H9 (cell line): ENCODE data around the gene TKFC. TPM values are rescaled to one million over a fixed set of nuclear protein-coding genes. Genes with fewer than 3 reads are reported as not detected.

Source experiments
- DNase-seq: peaks from one replicate; pipeline ENCODE4 v3.0.0-alpha.2; 2017
- H2AFZ ChIP-seq: one replicate; pipeline ENCODE4 v1.6.1; 2013; ENCODE audit warnings: mild to moderate bottlenecking, low read length, control low read depth, moderate library complexity
- H2AK5ac ChIP-seq: 2 replicates; pipeline ENCODE4 v1.6.1; 2013; ENCODE audit warnings: low read length, control low read depth, mixed read lengths; ENCODE audit not compliant: insufficient read length
- H2BK120ac ChIP-seq: one replicate; pipeline ENCODE4 v1.6.1; 2013; ENCODE audit warnings: low read depth, mild to moderate bottlenecking, low read length, control low read depth, inconsistent platforms; ENCODE audit not compliant: poor library complexity, severe bottlenecking
- H2BK12ac ChIP-seq: 2 replicates; pipeline ENCODE4 v1.6.1; 2013; ENCODE audit warnings: low read length, control low read depth, mixed read lengths, low read depth; ENCODE audit not compliant: insufficient read length
- H2BK15ac ChIP-seq: 2 replicates; pipeline ENCODE4 v1.6.1; 2013; ENCODE audit warnings: low read depth, low read length, control low read depth
- H2BK20ac ChIP-seq: one replicate; pipeline ENCODE4 v1.6.1; 2013; ENCODE audit warnings: low read depth, mild to moderate bottlenecking, low read length, control low read depth, inconsistent platforms; ENCODE audit not compliant: poor library complexity, severe bottlenecking
- H2BK5ac ChIP-seq: 2 replicates; pipeline ENCODE4 v1.6.1; 2013; ENCODE audit warnings: low read length, control low read depth, mixed read lengths; ENCODE audit not compliant: insufficient read length
- H3K14ac ChIP-seq: 2 replicates; pipeline ENCODE4 v1.6.1; 2013; ENCODE audit warnings: low read length, control low read depth; ENCODE audit not compliant: insufficient read depth
- H3K18ac ChIP-seq: 2 replicates; pipeline ENCODE4 v1.6.1; 2013; ENCODE audit warnings: low read depth, mild to moderate bottlenecking, mixed read lengths, low read length, control low read depth; ENCODE audit not compliant: insufficient read length
- H3K23ac ChIP-seq: 2 replicates; pipeline ENCODE4 v1.6.1; 2013; ENCODE audit warnings: low read length, control low read depth, mixed read lengths, low read depth; ENCODE audit not compliant: insufficient read length
- H3K23me2 ChIP-seq: 2 replicates; pipeline ENCODE4 v1.6.1; 2013; ENCODE audit warnings: low read depth, mild to moderate bottlenecking, mixed read lengths, low read length, control low read depth; ENCODE audit not compliant: insufficient read length, poor library complexity, severe bottlenecking
- H3K27ac ChIP-seq: 2 replicates; pipeline ENCODE4 v1.5.1; 2013; ENCODE audit warnings: low read length, control low read depth, mixed read lengths, low read depth; ENCODE audit not compliant: insufficient read length
- H3K27me3 ChIP-seq: 2 replicates; pipeline ENCODE4 v1.6.1; 2013; ENCODE audit warnings: low read length, control low read depth, inconsistent platforms; ENCODE audit not compliant: insufficient read depth
- H3K4ac ChIP-seq: 2 replicates; pipeline ENCODE4 v1.6.1; 2013; ENCODE audit warnings: low read depth, mild to moderate bottlenecking, control low read depth, inconsistent platforms, low read length, moderate library complexity
- H3K4me1 ChIP-seq: 2 replicates; pipeline ENCODE4 v1.6.1; 2013; ENCODE audit warnings: low read length, control low read depth, inconsistent platforms; ENCODE audit not compliant: insufficient read depth
- H3K4me2 ChIP-seq: 2 replicates; pipeline ENCODE4 v1.6.1; 2013; ENCODE audit warnings: low read length, control low read depth, mixed read lengths; ENCODE audit not compliant: insufficient read length, insufficient read depth
- H3K56ac ChIP-seq: 2 replicates; pipeline ENCODE4 v1.6.1; 2013; ENCODE audit warnings: low read depth, mild to moderate bottlenecking, mixed read lengths, low read length, control low read depth; ENCODE audit not compliant: insufficient read length
- H3K79me1 ChIP-seq: 2 replicates; pipeline ENCODE4 v1.6.1; 2013; ENCODE audit warnings: low read depth, mild to moderate bottlenecking, moderate library complexity, low read length, control low read depth, inconsistent platforms; ENCODE audit not compliant: insufficient read depth, poor library complexity, severe bottlenecking
- H3K79me2 ChIP-seq: 2 replicates; pipeline ENCODE4 v1.6.1; 2013; ENCODE audit warnings: low read length, control low read depth, inconsistent platforms; ENCODE audit not compliant: insufficient read depth
- H3K9ac ChIP-seq: 2 replicates; pipeline ENCODE4 v1.6.1; 2013; ENCODE audit warnings: low read length, control low read depth, mixed read lengths; ENCODE audit not compliant: insufficient read length; ENCODE audit errors: extremely low read depth
- H3K9me3 ChIP-seq: one replicate; pipeline ENCODE4 v1.6.1; 2013; ENCODE audit warnings: low read depth, low read length, inconsistent platforms; ENCODE audit not compliant: control insufficient read depth
- H3T11ph ChIP-seq: one replicate; pipeline ENCODE4 v1.6.1; 2013; ENCODE audit warnings: mild to moderate bottlenecking, low read length, control low read depth, inconsistent platforms
- H4K20me1 ChIP-seq: one replicate; pipeline ENCODE4 v1.6.1; 2013; ENCODE audit not compliant: control insufficient read depth, insufficient read length, insufficient read depth
- H4K5ac ChIP-seq: 2 replicates; pipeline ENCODE4 v1.6.1; 2013; ENCODE audit warnings: low read depth, mild to moderate bottlenecking, mixed read lengths, low read length, control low read depth; ENCODE audit not compliant: insufficient read length
- H4K8ac ChIP-seq: replicated peaks from 2 replicates; pipeline ENCODE4 v1.6.1; 2013; ENCODE audit warnings: low read length, control low read depth, mixed read lengths, low read depth; ENCODE audit not compliant: insufficient read length
- H4K91ac ChIP-seq: 2 replicates; pipeline ENCODE4 v1.6.1; 2013; ENCODE audit warnings: low read depth, mild to moderate bottlenecking, moderate library complexity, mixed read lengths, low read length, control low read depth; ENCODE audit not compliant: insufficient read length
- H3K27ac Mint-ChIP-seq, 3 experiments: 2 replicates in 2 of 3; 3 replicates in 1 of 3; pipeline ENCODE4 v1.8.0; 2020 to 2021; ENCODE audit warnings: mixed read lengths in 3 of 3, mild to moderate bottlenecking in 1 of 3, moderate library complexity in 1 of 3
- H3K27me3 Mint-ChIP-seq: 2 replicates; pipeline ENCODE4 v1.8.0; 2021; ENCODE audit warnings: low read depth, mild to moderate bottlenecking, moderate library complexity, mixed read lengths
- H3K36me3 Mint-ChIP-seq, 3 experiments: 2 replicates in 2 of 3; 3 replicates in 1 of 3; pipeline ENCODE4 v1.8.0; 2020 to 2021; ENCODE audit warnings: low read depth in 3 of 3, mixed read lengths in 3 of 3; ENCODE audit not compliant: insufficient read depth in 1 of 3
- H3K4me1 Mint-ChIP-seq, 2 experiments: 2 replicates each; pipeline ENCODE4 v1.8.0; 2020; ENCODE audit warnings: mixed read lengths in 2 of 2
- H3K4me3 Mint-ChIP-seq, 2 experiments: 2 replicates in 1 of 2; 3 replicates in 1 of 2; pipeline ENCODE4 v1.8.0; 2020 to 2021; ENCODE audit warnings: mild to moderate bottlenecking in 2 of 2, mixed read lengths in 2 of 2, moderate library complexity in 1 of 2
- H3K9me3 Mint-ChIP-seq, 2 experiments: 2 replicates in 1 of 2; 3 replicates in 1 of 2; pipeline ENCODE4 v1.8.0; 2020; ENCODE audit warnings: mild to moderate bottlenecking in 2 of 2, mixed read lengths in 2 of 2, moderate library complexity in 1 of 2
- WGBS: extraction: QIAGEN DNeasy Blood & Tissue Kit; methylation state at CpG from one replicate; pipeline ENCODE4 v1.1.7; 2013; ENCODE audit warnings: missing lambda C conversion rate, low lambda C conversion rate, mixed read lengths; ENCODE audit not compliant: insufficient read length; ENCODE audit errors: extremely low coverage; 5-methylcytosine and 5-hydroxymethylcytosine counted together
- total RNA-seq: library from RNA; stranded (reverse); gene quantifications from 2 replicates; pipeline ENCODE4 v1.2.1, GENCODE V29; 2021
- TF ChIP-seq, protein P1 (sequence below): fragments of 200-600 bp; sonication (generic); conservative IDR thresholded peaks from 3 replicates; pipeline ENCODE4 v1.8.0; 2021; ENCODE audit warnings: antibody characterized with exemption, mild to moderate bottlenecking

Gene TKFC
- total RNA-seq, 1 experiment from 2014 or later = 59.0 TPM

DNA sequence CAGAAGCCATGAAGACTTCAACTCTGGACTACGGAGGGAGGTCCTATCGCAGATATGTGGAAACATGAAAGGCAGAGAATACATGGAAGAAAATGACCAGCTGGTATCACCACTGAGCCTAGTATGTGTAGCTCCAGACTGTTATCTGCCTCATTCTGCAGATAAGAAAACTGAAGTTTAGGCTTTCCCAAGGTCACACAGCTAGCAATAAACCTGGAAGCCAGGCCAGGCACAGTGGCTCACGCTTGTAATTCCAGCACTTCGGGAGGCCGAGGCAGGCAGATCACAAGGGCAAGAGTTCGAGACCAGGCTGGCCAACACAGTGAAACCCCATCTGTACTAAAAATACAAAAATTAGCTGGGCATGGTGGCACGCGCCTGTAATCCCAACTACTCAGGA is 22.3 kb upstream of the TKFC start:
- no peak overlapping the region for H3K4me3 Mint-ChIP-seq

More for the DNA sequence above, 22.3 kb upstream of the TKFC start:
- Mint-ChIP-seq H3K4me1 (no peaks in the 10 kb centered on the region), H3K36me3 (peaks cover 30 to 37% (median 34%) of the 10 kb centered on the region in 3 experiments; a peak in 6 of 7 replicates), H3K27ac (no peak overlapping the region), H3K27me3 (no peaks in the 10 kb centered on the region), H3K9me3 (no peaks in the 10 kb centered on the region)
- H3K4me2 ChIP-seq = no peak overlapping the region
- no peak overlapping the region for H3K9ac ChIP-seq
- no peak overlapping the region for H3T11ph ChIP-seq
- no peak overlapping the region for H4K91ac ChIP-seq
- no peak overlapping the region for H2BK20ac ChIP-seq
- no peaks in the 10 kb centered on the region for H3K79me1 ChIP-seq
- no peaks in the 10 kb centered on the region for H3K23me2 ChIP-seq
- H3K27ac ChIP-seq = no peak overlapping the region
- no peaks in the 10 kb centered on the region for H3K79me2 ChIP-seq
- no CpG with 5 or more reads among the region's 8 CpGs for WGBS
- H2BK5ac ChIP-seq = no peak overlapping the region
- no peak overlapping the region for H3K4ac ChIP-seq
- no peak overlapping the region for H3K56ac ChIP-seq
- H2BK120ac ChIP-seq = no peak overlapping the region
- H2AK5ac ChIP-seq = no peak overlapping the region
- H3K27me3 ChIP-seq = no peaks in the 10 kb centered on the region
- H4K20me1 ChIP-seq = no peaks in the 10 kb centered on the region
- no peak overlapping the region for H2BK15ac ChIP-seq
- no peaks in the 10 kb centered on the region for H3K4me1 ChIP-seq
- DNase-seq = no peak
- no peak overlapping the region for H3K14ac ChIP-seq
- H3K9me3 ChIP-seq = no peaks in the 10 kb centered on the region
- TF ChIP-seq, protein P1, sequence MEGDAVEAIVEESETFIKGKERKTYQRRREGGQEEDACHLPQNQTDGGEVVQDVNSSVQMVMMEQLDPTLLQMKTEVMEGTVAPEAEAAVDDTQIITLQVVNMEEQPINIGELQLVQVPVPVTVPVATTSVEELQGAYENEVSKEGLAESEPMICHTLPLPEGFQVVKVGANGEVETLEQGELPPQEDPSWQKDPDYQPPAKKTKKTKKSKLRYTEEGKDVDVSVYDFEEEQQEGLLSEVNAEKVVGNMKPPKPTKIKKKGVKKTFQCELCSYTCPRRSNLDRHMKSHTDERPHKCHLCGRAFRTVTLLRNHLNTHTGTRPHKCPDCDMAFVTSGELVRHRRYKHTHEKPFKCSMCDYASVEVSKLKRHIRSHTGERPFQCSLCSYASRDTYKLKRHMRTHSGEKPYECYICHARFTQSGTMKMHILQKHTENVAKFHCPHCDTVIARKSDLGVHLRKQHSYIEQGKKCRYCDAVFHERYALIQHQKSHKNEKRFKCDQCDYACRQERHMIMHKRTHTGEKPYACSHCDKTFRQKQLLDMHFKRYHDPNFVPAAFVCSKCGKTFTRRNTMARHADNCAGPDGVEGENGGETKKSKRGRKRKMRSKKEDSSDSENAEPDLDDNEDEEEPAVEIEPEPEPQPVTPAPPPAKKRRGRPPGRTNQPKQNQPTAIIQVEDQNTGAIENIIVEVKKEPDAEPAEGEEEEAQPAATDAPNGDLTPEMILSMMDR = no peak
- H2AFZ ChIP-seq = no peak overlapping the region
- no peak overlapping the region for H2BK12ac ChIP-seq
- no peak overlapping the region for H4K5ac ChIP-seq
- H3K18ac ChIP-seq = no peak overlapping the region
- no peak overlapping the region for H3K23ac ChIP-seq
- no peak overlapping the region for H4K8ac ChIP-seq
